GM10248 (cell line): Measurements from ENCODE around the gene WNT4.

Source experiments
- CTCF ChIA-PET: fragments of 300-600 bp; sonication (Branson Sonifier 250); formaldehyde crosslinking; extraction: SDS; loops from one replicate; lab custom pipeline; 2021; ENCODE audit warnings: antibody characterized with exemption; lab: Yijun Ruan, JAX
- POLR2A ChIA-PET: fragments of 350-650 bp; sonication (Branson Sonifier 250); formaldehyde crosslinking; extraction: SDS; loops from one replicate; lab custom pipeline; 2020; ENCODE audit warnings: antibody characterized with exemption; lab: Yijun Ruan, JAX
- DNase-seq: peaks from one replicate; pipeline ENCODE4 v3.0.0; 2012; ENCODE audit errors: extremely low spot score
- CTCF ChIP-seq: IDR thresholded peaks from 2 replicates; pipeline ENCODE4 v1.5.1; 2012; ENCODE audit warnings: mild to moderate bottlenecking, low read depth; ENCODE audit errors: extremely low read depth, missing control alignments, control extremely low read depth

WNT4 gene

GRCh38 chr1:22093513-22093912 is 49.4 kb downstream of the WNT4 start:
- CTCF ChIA-PET: interaction anchor here (0.9 to 3.1 kb wide), 6 partner anchors 12 to 611 kb away, joined by 3 to 19 read pairs (median 4); no protein-coding TSS in a partner anchor
- no peak for DNase-seq
- no peak for TF ChIP-seq CTCF
- POLR2A ChIA-PET: no interaction called here

GRCh38 chr1:22092026-22092768 is 50.7 kb downstream of the WNT4 start:
- DNase-seq: peak; percentile 50
- peak; percentile 5 for TF ChIP-seq CTCF
- ChIA-PET CTCF (interaction anchor here (1.1 to 3.1 kb wide), 6 partner anchors 9 to 324 kb away, joined by 3 to 19 read pairs (median 4); no protein-coding TSS in a partner anchor), POLR2A (interaction anchor here (0.6 kb wide), 1 partner anchor 82 kb away, joined by 5 read pairs; no protein-coding TSS in a partner anchor)

GRCh38 chr1:22090867-22091266 is 52.0 kb downstream of the WNT4 start:
- TF ChIP-seq CTCF: no peak
- DNase-seq: no peak
- CTCF ChIA-PET: interaction anchor here (0.6 to 2.0 kb wide), 4 partner anchors 9 to 420 kb away, joined by 3 to 6 read pairs (median 4); no protein-coding TSS in a partner anchor
- POLR2A ChIA-PET: no interaction called here

- no peak for TF ChIP-seq CTCF
- CTCF ChIA-PET: interaction anchor here (1.3 to 2.0 kb wide), 3 partner anchors 10 to 327 kb away, joined by 3 to 6 read pairs (median 4); no protein-coding TSS in a partner anchor
- DNase-seq: no peak
- POLR2A ChIA-PET: no interaction called here
These were observed 53.1 kb downstream of the WNT4 start for GRCh38 chr1:22089787-22090186.

GRCh38 chr1:22089134-22089571 is 53.7 kb downstream of the WNT4 start:
- DNase-seq: no peak
- ChIA-PET POLR2A (interaction anchor here (0.6 to 0.8 kb wide), 2 partner anchors 20 to 36 kb away, joined by 4 to 6 read pairs; partner anchors contain the start of gene CDC42), CTCF (interaction anchor here (1.3 to 2.0 kb wide), 3 partner anchors 11 to 23 kb away, joined by 3 to 6 read pairs (median 4); no protein-coding TSS in a partner anchor)
- no peak for TF ChIP-seq CTCF

GRCh38 chr1:22088331-22088730 is 54.6 kb downstream of the WNT4 start:
- DNase-seq: no peak
- no peak for TF ChIP-seq CTCF
- CTCF ChIA-PET: interaction anchor here (1.0 to 1.7 kb wide), 3 partner anchors 12 to 22 kb away, joined by 3 to 4 read pairs (median 3); no protein-coding TSS in a partner anchor
- POLR2A ChIA-PET: interaction anchor here (0.8 kb wide), 1 partner anchor 35 kb away, joined by 4 read pairs; the partner anchor contains the start of gene CDC42
